Stimulated activated CD8-positive, alpha-beta memory T cell treated with anti-CD3 and anti-CD28 coated beads, Interleukin-7, amount 100 ng/mL, for 1 hour (primary cell): Measurements from ENCODE around the gene ZBTB12.
"Not testable (repeated sequence)": the region's sequence is repeated elsewhere in the genome, so short reads cannot be mapped to it uniquely, and the experiment has no call there.

Experiments used
- DNase-seq, 2 donors: peaks; one replicate each; pipeline ENCODE4 v3.0.0-alpha.2; 2020; ENCODE audit warnings: low read depth in 2 of 2

ZBTB12 gene

DNA sequence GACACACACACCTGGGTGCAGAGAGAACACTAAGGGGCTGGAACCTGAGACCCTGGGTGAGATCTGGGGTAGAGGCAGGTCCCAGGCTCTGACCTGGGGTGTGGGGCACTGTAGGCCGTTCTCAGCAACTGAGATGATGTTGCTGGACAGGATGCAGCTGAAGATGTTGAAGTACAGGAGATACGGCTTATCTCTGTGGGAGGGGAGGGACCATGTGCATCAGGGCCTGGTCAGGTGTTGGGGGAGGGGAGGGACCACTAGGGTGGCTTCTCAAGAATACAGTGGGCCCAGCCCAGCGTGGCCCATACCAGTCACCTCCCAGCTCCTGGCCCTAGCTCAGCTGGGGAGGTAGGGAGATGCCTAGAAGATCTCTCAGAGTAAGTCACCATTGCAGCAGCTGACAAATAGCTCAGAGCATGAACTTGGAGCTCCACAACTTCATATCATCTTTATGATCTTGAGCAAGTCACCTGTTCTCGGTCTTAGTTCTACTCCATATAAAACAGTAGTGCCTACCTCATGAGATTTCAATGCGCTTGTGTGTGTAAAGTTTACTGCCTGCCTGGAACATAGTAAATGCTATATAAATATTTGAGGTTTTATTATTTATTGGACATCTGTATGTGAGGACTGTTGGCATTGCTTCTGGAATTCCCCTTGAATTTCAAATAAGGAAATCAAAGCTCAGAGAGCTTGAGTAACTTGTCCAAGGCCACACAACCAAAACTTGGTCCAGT lies 26.9 kb downstream of the ZBTB12 start:
- DNase-seq: no peak

DNA sequence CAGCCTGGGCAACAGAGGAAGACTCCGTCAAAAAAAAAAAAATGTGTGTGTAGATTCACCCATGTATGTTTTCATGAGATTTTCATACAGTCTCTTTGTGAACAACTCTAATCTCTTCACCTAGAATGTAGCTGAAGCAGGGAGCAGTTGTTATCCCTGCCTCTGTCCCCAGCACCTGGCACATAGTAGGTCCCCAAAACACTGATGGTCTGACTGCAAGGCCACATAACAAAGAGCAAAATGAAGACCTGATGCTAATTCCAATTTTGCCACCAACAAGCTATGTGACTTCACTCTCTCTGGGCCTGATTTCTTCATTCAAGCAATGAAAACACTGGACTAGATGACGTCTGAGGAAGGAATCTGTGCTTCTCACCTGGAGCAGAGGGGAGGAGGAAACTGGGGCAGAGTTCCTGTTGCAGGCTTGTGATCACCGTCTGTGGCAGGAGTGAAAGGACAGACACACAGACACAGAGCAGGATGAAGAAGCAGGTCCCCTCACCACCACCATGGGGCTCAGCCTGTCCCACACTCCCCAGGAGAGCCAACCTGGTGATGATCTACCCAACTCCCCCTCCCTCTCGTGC lies 27.7 kb downstream of the ZBTB12 start:
- no peak for DNase-seq

DNA sequence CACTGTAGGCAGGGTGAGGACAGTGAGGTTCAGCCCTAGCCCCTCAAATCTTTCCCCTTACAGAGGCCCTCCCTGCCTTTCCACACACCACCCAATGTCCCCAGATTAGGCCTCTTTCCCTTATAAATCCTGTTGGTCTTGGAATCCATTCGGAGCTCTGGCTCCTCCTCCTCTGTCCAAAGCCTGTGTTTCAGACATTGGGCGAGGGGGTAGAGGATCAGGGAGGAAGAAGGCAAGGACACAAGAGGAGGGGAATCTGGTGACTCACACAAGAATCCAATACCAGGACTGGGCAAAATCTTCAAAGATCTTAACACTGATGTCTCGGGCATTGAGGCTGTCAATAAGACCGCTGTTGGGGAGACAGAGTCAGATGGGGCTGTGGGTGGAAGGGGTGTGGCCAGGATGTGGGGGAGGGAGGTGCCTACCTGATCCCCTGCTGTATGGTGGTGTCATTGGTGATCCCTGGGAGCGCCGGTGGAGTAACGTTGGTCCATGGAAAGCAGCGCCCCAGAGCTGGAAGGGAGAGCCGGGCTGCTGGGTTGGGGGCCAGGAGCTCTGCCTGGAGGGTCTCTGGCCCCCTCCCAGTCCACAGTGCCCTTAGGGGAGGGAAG lies 30.7 kb downstream of the ZBTB12 start:
- no peak for DNase-seq

- DNase-seq: no peak
These were observed 31.4 kb downstream of the ZBTB12 start for GRCh38 chr6:31870385-31870921.

DNA sequence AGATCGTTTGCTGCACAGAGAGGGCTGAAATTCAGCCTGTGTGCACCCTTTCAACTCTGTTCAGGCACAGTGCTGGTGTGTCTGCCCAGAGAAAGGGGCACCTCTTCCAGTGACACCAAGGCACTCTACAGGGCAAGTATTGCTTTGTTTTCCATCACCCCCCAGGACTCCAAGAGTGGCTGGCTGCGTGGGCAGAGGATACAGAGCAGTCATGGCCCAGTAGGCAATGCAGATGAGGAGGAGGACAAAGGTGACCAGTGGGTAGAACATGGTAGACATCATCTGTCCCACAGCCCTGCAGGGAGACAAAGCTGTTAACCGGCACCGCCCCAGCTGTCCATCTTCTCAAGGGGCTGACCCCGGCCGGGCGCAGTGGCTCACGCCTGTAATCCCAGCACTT lies 32.5 kb downstream of the ZBTB12 start:
- DNase-seq: no peak

GRCh38 chr6:31868658-31868971 lies 33.3 kb downstream of the ZBTB12 start:
- not testable (repeated sequence) for DNase-seq

GRCh38 chr6:31865205-31866118 lies 36.4 kb downstream of the ZBTB12 start:
- DNase-seq: no peak

- DNase-seq: no peak
These were observed 37.1 kb downstream of the ZBTB12 start for GRCh38 chr6:31864818-31865204.

- DNase-seq: not testable (repeated sequence)
These were observed 37.7 kb downstream of the ZBTB12 start for GRCh38 chr6:31864123-31864562.

DNA sequence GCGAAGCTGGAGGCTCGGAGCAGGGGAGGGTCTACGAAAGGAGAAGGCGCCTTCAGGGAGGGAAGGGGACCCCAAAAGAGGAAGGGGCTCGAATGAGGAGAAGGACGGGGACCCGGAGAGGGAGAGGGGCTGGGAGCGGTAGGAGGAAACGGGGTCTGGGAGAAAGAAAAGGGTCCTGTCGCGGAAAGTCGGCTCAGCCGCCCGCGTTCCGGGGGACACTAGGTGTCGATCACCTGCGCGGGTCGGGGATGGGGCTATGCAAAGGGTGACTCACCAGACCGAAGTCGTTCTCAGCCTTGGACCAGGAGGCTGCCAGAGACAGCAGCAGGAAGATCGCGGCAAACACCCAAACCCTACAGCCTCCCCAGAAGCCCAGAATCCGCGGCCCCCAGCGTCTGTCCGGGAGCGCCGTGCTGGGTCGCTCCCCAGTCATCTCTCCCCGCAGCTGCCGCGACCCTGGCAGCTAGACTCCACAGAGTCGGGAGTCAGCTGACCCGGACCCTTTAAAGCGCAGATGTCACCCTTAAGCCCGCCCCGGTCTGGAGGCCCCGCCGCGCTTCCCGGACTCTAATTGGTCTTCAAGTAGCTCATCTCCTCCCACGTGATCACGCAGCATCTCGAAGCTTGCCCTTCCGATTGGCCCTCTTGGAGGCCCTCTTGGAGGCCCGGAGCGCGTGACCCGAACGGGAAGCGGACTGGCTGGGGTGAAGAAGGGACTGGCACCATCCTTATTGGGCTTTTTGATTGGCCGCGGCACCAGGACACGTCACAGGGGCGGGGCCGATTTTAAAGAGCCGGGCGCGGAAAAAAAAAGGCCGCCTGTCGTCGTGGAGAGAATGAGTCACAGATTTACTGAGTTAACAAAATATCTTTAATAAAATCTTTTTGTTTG lies 39.3 kb downstream of the ZBTB12 start, which contains the start of gene NEU1:
Gene NEU1 (minus strand): TSS at position 478 of the 892 bp plus-strand sequence. CDS start 45 bp downstream, at position 433.
- DNase-seq: peak; percentile 95 to 96

DNA sequence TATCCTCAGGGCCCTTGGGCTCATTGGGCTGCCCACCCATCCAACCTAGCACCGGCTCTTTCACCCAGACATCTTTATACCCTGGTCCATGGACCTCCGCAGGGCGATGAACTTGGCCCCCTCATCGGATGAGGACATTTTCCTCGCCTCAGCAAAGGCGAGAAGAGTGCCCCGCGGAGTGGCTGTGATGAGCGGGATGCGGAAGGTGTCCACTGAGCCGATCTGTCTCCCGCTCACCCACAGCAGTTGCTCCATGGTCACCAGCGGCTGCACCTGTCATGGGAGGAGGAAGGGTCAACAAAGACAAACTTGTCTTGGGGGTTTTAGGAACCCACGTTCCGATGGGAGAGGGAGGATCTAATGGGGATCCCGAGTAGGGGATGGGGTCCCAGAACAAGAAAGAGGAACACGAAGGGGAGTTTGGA lies 40.0 kb downstream of the ZBTB12 start:
- no peak for DNase-seq

DNA sequence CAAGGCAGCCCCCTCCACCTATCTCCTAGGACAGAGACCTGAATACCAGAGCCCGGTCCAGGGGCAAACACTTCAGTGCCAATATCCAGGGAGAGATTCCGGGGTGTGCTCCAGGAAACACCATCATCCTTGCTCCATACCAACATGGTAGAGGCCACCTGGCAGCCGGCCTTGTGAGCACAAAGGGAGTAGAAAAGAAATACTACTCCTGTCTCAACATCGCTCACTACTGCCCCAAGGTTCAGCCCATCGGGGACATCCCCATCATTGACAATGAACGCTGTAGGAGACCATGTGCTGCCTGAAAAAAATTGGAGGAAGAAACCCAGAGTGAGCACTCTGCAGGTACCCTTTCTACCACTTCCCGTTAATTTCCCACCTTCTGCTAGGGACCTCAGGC lies 40.7 kb downstream of the ZBTB12 start:
- no peak for DNase-seq

GRCh38 chr6:31860349-31860748 lies 41.5 kb downstream of the ZBTB12 start:
- DNase-seq: no peak

- no peak for DNase-seq
These were observed 42.0 kb downstream of the ZBTB12 start for GRCh38 chr6:31859923-31860322.

GRCh38 chr6:31858707-31859106 lies 43.2 kb downstream of the ZBTB12 start:
- no peak for DNase-seq

GRCh38 chr6:31857774-31858173 lies 44.1 kb downstream of the ZBTB12 start:
- not testable (repeated sequence) for DNase-seq

- not testable (repeated sequence) for DNase-seq
These were observed 49.7 kb downstream of the ZBTB12 start for GRCh38 chr6:31851980-31852718.

- DNase-seq: no peak
These were observed 50.4 kb downstream of the ZBTB12 start for GRCh38 chr6:31851485-31851832.

GRCh38 chr6:31850765-31851484 lies 51.0 kb downstream of the ZBTB12 start:
- no peak for DNase-seq
